ENCODE measurements around the gene CALY.

Gene CALY

DNA sequence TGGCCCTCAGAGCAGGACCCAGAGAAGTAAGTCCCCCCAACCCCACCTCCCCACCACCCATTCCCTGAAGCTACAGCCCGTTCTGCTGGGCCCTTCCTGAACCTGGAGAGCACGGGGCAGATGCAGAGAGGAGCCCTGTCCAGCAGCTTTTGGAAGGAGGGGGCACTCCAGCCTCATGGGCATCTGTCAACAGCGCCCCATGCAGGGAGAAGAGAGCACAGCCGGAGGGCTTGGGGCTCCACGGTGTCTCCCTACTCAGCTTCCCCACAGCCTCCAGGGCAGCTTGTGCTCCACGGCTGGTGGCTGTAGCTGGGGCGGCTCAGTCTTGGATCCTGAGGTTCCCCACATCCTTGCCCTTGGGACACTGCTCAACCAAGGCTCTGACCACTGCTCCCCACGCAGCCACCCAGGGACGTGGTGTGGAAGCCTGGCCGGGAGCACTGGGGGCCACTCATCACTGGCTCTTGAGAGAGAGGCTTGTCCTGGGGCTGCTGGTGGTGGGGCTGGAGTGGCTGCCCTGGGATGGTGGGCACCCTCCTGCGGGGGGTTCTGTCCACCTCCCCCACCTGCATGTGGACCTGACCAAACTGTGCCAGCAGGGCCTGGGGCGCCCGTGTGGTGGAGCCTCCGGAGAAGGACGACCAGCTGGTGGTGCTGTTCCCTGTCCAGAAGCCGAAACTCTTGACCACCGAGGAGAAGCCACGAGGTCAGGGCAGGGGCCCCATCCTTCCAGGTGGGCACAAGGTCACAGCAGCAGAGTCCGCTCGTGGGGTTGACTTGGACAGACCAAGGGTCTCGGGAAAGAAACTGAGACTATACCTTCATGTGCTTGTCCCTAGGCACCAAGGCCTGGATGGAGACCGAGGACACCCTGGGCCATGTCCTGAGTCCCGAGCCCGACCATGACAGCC, 15.0 kb upstream of the CALY start:
- no peak for DNase-seq (ENCODE audit: low read depth in 3 of 3)

DNA sequence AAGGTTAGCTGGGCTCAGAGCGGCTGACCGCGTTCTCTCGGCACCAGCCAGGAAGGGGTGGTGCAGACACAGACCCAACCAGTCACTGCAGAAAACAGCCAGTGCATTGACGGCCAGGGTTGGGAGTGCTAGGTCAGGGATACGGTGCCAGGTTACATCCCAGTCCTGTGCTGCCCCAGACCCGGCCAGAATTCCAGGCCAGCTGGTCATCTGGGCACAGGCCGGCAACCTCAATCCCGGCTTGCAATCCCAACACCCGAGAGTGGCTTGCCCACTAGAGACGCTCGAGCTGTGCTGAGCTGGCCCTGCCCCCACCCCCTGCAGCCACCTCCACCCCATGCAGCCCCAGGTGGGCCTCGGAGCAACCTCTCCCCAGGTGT, 14.2 kb upstream of the CALY start:
- no peak for DNase-seq (ENCODE audit: low read depth in 3 of 3)

DNA sequence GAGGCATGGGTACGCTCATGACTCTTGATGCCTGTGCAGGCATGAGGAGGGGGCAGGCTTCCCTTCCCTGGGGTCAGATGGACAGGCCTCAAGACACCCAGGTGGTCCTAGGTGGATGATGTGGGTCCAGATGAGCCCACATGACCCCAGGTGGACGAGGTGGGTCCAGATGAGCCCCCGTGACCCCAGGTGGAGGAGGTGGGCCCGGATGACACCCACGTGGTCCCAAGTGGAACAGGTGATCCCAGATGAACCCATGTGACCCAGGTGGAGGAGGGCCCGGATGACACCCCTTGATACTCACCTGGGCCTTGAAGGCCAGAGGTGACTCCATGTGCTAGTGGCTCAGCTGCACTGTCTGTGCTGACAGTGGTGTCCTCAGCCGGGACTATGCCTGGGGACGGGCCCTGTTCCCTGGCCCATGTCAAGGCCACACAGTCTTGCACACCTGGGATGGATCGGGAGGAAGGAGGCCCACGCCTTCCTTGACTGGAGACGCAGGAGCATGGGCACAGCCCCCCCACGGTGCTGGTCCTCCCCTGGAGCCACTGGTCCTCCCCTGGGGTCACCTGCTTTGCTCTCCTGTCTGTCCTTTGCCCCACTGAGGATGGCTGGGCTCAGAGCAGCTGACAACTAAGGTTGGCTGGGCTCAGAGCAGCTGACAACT, 13.7 kb upstream of the CALY start:
- DNase-seq (ENCODE audit: low read depth in 3 of 3) = no peak

DNA sequence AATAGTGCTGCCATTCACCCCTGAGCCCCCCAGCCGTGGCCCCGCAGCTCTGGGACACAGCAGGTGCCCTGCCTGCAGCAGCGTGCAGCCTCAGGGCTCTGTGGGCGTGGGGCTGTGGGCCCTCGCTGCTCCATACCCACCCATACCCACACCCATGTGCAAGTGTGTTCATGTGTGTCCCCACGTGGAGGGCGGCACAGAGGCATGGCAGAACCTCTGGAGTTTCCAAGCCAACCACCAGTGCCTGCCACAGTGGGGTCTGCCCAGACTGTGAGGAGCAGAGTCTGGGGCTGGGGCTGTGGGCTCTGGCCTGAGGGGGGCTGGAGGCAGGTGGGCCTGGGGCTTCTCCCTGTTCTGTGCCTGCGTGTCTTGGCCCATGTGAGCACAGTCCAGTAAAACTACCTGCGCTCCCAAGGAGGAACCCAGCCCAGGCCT, 12.9 kb upstream of the CALY start:
- DNase-seq (ENCODE audit: low read depth in 3 of 3) = no peak

DNA sequence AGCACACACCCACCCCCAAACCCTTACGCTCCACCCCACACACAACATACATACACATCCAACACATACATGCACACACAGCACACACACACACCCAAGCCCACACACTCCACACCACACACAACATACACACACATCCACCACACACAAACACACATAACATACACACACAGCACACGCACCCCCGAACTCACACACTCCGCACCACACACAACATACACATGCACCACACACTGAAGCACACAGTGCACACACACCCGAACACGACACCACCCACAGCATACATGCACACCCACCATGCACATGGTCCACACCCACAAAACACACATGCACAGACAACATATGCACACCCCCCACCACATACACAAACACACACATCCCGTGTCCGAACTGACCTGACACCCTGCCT, 12.5 kb upstream of the CALY start:
- no peak for DNase-seq (ENCODE audit: low read depth in 3 of 3)

DNA sequence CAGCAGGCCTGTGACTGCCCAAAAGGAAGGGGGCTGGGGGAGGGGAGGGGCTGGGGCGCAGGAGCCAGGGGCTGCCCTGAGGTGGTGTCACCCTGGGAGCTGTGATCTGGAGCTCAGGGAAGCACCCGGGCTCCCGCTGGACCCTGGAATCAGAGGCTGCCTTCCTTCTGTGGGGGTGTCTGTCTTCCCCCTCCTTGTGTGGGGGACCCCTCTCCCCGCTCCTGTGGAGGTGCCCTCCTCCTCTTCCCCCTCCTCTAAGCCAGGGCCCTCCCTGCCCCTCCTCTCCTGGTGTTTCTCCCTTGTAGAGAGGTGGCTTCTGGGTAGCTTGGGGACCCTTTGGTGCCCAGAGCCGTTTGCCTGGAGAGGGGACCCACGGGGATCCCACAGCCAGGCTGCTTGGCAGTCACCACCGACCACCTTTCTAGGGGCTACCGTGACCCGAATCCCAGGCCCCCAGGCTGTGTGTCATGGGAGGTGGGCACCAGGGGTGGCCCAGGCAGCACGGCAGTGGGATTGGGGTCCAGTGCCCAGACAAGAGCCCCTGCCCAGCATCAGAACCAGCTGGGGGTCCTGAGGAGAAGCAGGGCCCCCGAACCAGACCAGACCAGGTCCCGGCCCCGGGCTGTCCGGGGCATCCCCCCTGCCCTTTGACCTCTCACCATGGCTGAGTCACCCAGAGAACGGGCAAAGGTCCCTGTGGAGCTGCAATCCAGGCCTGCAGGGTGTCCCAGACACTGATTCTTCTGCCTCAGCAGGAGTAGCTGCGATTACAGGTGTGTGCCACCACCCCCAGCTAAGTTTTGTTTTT, 11.2 kb upstream of the CALY start:
- no peak for DNase-seq (ENCODE audit: low read depth in 3 of 3)

DNA sequence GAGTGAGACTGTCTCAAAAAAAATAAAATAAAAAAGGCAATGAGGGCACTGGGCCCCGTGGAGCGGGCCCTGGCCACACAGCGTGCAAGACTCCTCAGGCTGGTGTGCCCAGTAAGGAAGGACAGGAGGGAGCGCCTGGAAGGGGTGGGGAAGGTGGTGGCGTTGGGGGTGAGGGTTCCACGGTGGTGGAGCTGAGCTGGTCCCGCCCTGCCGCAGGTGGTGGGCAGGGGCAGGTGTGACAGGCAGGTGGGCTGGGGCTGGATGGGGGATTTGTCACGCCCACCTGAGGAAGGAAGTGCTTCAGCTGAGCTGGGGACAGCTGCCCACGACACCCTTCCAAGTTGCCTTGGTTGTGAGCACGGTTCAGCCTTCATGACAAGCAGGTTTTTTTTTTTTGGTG, 9.7 kb upstream of the CALY start:
- DNase-seq (ENCODE audit: low read depth in 3 of 3) = no peak

DNA sequence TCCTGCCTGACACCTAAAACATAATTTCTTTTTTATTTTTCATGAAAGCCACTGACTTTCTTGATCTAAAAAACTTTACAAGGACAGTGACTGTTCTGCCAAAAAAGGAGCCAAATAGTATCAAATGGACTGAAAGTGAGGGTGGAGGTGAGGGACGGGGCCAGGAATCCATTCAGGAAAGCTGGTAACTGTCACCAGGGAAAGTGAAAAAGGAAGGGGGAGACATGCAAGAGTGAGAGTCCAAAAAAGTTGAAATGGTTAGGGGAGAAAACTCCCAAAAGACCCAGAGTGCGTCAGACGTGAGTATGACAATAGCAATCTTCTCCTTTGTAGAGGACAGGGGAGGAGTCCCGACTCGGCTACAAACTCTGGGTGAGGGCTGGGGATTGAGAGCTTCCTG, 7.5 kb upstream of the CALY start:
- DNase-seq (ENCODE audit: low read depth in 3 of 3) = no peak

DNA sequence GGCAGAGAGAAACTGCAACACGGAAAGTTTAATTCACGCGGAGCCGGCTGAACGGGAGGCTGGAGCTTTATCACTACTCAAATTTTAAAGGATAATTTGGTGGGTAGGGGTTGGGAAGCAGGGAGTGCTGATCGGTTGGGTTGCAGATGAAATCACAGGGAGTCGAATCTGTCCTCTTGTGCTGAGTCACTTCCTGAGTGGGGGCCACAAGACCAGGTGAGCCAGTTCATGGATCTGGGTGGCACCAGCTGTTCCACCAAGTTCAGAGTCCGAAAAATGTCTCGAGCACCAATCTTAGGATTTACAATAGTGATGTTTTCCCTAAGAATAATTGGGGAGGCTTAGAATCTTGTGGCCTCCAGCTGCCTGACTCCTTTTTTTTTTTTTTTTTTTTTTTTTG, 6.9 kb upstream of the CALY start:
- no peak for DNase-seq (ENCODE audit: low read depth in 3 of 3)

DNA sequence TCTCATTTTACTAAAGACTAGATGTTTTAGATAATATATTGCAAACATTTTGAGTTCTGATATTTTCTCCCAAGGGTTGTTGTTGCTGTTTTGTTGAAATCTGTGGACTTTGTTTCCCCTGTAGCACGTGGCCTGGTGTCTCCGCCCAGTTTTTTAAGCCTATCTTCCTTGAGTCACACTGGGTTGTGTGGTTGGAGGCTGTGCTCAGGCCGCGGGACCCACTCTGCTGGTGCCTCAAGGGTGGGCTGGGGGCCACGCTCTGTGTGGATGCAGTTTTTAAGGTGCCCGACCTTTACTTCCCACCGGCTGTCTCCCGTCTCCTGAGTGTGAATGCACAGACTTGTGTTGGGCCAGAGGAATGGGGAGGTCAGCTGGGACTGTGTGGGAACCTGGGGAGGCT, 6.2 kb upstream of the CALY start:
- DNase-seq (ENCODE audit: low read depth in 3 of 3) = no peak

DNA sequence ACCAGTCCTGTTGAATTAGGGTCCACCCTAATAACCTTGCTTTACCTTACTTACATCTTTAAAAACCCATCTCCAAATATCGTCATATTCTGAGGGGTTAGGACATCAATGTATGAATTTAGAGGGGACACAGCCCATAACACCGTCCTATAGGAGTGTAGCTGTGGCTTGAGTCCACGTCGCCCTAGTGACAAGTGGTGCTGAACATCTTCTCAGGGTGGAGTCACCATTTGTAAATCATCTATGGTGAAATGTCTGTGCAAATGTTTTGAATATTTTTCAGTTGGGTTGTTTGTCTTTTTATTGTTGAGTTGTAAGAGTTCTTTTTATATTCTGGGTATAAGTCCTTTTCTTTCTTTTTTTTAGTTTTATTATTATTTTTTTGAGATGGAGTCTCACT, 5.3 kb upstream of the CALY start:
- no peak for DNase-seq (ENCODE audit: low read depth in 3 of 3)

DNA sequence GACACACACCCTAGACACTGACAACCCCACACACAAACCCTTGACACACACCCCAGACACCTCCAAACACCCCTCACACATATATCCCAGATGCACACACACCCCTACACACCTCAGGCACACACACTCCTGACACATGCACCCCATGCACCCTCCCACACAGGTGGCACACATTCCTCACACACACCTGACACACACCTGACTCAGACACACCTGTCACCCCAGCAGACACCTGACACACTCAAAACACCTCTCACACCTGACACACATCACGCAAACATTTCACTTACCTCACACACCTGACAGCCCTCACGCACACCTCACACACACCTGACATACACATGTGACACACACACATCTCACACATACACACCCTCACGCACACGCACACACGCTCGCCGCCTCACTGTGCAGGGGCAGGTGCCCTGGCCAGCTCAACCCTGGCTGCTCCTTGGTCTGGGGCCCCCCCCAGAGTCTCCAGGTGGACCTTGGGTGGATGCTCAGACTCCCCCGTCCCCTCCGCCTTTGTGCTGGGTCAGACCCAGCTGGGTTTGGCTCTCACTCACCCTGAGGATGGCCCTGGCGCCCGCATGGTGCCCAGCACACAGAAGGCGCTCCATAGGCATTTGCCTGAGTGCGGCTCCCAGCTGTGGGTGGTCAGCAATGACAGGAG, 3.1 kb upstream of the CALY start:
- no peak for DNase-seq (ENCODE audit: low read depth in 3 of 3)

DNA sequence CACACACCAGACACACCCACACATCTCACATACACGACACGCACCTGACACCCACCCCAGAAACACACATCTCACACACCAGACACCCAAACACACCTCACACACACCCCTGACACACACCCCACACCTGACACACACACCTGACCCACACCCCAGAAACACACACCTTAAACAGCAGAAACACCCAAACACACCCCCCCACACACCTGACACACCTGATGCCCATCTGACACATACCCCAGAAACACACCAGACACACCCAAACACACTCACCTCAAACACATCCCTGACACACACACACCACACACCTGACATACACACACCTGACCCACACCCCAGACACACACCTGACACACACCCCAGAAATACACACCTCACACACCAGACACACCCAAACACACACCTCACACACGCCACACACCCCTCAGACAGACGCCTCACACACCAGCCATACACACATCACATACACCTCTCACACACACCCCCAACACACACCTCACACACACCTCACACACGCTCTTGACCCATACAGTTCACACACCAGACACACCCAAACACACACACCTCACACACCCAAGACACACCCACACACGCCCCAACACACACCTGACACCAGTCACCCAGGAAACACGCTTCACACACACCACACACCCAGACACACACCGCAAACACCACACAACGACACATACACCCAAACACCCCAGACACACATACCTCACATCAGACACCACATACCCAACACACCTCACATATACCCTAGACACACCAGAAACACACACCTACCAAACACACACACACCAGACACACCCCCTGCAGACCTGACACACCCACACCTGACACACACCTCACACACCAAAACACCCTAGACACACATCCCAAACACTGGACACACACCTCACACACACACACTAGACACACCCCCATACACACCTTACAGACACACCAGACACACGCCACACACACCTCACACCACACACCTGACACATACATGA, 1.7 kb upstream of the CALY start:
- no peak for DNase-seq (ENCODE audit: low read depth in 3 of 3)

DNA sequence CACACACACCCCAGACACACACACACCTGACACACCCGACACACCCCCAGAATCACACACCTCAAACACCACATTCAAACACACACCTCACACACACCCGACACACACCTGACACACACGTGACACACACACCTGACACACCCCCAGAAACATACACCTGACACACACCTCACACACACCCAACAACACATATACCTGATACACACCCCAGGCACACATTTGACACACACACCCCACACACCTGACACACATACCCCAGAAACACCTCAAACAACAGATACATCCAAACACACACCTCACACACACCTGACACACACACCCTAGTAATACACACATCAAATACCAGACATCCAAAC, 652 bp upstream of the CALY start:
- DNase-seq (ENCODE audit: low read depth in 3 of 3) = no peak

DNA sequence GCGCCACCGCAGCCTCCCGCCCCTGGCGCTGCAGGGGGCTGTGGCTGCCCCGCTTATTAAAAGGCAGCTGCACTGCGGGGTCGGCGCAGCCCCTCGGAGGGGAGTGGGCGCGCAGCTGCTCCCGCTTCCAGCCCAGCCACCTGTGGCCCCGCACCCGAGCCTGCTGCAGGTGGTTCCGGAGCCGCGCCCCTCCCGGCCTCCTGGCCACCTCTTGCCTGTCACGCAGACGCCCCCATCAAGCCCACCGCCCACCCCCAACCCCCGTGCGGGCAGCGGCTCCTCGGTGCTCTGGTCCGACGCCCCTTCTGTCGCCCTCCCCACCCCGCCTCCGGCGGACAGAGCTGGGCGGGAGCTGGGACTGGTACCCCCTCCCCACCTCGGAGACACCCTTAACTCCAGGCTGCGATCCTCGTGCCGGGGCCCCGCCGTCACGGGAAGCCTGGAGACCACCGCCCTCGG, 549 bp downstream of the CALY start:
- DNase-seq (ENCODE audit: low read depth in 3 of 3) = no peak

DNA sequence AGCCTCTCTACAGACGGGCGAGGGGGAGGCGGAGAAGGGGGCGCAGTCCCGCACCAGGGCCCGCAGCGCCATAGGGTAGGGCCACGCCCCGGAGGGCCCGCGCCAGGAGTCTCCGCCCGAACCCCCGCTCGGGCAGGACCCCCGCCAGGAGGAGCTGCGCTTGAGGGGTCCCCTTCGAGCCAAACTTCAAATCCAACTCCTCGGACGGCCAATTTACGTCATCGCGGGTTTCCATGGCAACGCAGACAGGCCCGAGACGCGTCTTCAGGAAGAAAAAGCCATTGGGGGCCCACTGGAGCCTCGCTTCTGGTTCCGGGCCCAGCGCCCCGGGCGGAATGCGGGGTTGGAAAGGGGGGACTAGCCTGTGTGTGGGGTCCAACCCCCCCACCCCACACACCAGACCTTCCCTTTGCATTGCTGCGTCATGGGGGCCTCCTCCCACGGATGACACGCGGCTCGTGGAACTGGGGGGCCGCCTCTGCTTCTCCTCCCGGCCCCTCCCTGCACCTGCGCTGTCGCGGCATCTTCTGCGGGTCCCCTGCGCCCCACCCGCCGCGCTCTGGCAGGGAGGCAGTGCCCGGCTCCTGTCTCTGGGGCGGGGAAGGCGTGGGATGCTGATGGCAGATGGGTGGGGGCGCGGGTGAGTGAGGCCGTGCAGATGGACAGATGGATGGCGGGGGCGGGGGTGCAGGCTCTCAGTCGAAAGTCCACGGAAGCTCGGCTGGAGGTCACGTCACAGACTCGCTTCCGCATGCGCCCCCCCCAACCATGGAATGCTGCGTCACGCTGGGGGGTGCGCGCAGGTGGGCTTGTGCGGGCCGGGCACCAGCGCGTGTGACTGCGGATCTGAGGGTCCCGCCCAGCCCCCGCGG, 1.2 kb downstream of the CALY start:
- peak; percentile 56 to 70 (median 65) for DNase-seq (ENCODE audit: low read depth in 3 of 3)

DNA sequence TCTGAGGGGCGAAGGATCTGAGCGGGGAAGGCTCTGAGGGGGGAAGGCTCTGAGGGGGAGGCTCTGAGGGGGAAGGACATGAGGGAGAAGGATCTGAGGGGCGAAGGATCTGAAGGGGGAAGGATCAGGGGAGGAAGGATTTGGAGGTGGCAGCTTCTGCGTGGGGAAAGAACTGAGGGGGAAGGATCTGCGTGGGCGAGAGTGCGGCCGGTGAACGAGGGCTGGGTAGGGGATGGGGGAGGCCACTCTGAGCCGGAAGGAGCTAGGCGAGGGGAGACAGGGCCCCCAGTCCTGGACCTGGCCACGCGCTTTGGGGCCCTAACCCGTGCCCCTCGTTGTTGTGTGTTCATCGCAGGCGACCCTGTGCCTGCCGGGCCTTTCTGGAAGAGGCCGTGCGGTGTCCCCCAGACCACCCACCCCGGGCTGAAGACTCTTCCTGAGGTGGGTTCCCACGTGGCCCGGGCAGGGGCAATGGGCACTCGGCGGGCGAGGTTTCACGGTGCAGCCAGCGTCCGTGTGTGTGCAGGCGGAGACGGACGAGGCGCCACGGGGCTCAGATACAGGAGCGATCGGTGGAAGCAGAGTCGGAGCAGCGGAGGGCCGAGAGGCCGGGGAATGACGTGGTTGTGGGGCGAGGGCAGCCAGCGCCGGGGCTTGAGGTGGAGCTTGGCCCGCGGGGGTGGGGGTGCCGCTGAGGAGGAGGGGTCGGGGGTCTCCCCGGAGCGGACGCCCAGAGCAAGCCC, 2.0 kb downstream of the CALY start:
- DNase-seq (ENCODE audit: low read depth in 3 of 3) = peak in 1 of 3 experiments; percentile 26

DNA sequence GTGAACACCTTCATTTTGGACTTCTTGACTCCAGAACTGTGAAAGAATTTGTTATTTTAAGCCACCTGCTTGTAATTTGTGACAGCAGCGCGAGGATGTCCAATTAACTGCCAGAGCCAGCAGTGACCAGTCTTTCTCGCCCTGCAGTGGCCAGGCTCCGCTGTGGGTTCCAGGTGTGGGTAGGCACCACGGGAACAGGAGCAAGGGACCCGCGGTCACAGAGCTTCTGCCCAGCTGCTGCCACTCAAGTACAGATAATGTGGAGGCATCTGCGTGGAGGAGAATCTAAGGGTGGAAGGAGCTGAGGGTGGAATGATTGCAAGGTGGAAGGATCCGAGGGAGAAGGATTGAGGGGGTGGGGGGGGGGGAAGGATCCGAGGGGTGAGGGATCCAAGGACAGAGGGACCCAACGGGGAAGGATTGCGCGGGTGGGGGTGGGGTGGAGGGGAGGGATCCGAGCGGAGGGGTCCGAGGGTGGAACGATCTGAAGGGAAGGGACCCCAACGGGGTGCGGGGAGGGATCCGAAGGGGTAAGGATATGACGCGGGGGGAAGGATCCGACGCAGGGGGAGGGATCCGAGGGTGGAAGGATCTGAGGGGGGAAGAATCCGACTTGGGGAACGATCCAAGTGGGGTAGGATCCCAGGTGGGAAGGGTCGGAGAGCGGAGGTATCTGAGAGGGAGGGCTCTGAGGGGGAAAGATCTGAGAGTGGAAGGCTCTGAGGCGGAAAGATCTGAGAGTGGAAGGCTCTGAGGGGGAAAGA, 3.6 kb downstream of the CALY start:
- no peak for DNase-seq (ENCODE audit: low read depth in 3 of 3)
